Transverse colon (tissue), 4 donors: ENCODE results near the gene PIM3. TPM values are rescaled to one million over a fixed set of nuclear protein-coding genes. Genes with fewer than 3 reads are reported as not detected.

Source experiments
- DNase-seq: peaks from one replicate; pipeline ENCODE4 v3.0.0-alpha.2; 2019
- H3K27ac ChIP-seq, 4 donors: fragments of 200-600 bp; sonication (generic); 2 replicates each; pipeline ENCODE4 v1.5.1; 2016 to 2018; ENCODE audit warnings: inconsistent platforms in 4 of 4
- H3K27me3 ChIP-seq: fragments of 200-600 bp; sonication (generic); 2 replicates; pipeline ENCODE4 v1.5.1; 2017; ENCODE audit warnings: inconsistent platforms
- H3K36me3 ChIP-seq, 4 donors: fragments of 200-600 bp; sonication (generic); 2 replicates each; pipeline ENCODE4 v1.5.1; 2017 to 2019; ENCODE audit warnings: inconsistent platforms in 4 of 4
- H3K4me1 ChIP-seq, 4 donors: fragments of 200-600 bp; sonication (generic); 2 replicates each; pipeline ENCODE4 v1.5.1; 2017 to 2020; ENCODE audit warnings: inconsistent platforms in 4 of 4
- H3K4me3 ChIP-seq, 4 donors: fragments of 200-600 bp; sonication (generic); 1 replicate in 1 of 4; 2 replicates in 3 of 4; pipeline versions ENCODE4 v1.5.1 to v1.6.1; 2017 to 2019; ENCODE audit warnings: inconsistent platforms in 4 of 4
- H3K9me3 ChIP-seq, 2 donors: fragments of 200-600 bp; sonication (generic); 2 replicates each; pipeline ENCODE4 v1.5.1; 2017 to 2019; ENCODE audit warnings: inconsistent platforms in 2 of 2
- CTCF ChIP-seq, 5 experiments: fragments of 200-600 bp in 3 of 5; fragments of 450-650 bp in 2 of 5; sonication (generic) in 3 of 5; IDR thresholded peaks; 1 replicate in 2 of 5; 2 replicates in 3 of 5; pipeline ENCODE4 v1.5.1; 2016 to 2017; ENCODE audit warnings: antibody characterized with exemption in 5 of 5, inconsistent platforms in 3 of 5, mild to moderate bottlenecking in 2 of 5, moderate library complexity in 1 of 5
- EP300 ChIP-seq: sonication (generic); formaldehyde crosslinking; IDR thresholded peaks from one replicate; pipeline ENCODE4 v1.6.1; 2017; ENCODE audit warnings: antibody characterized with exemption, low read depth
- POLR2A ChIP-seq: fragments of 450-650 bp; IDR thresholded peaks from one replicate; pipeline ENCODE4 v1.6.1; 2016; ENCODE audit warnings: antibody characterized with exemption, mild to moderate bottlenecking, moderate library complexity
- POLR2AphosphoS5 ChIP-seq, 3 donors: sonication (generic); formaldehyde crosslinking; IDR thresholded peaks; one replicate each; pipeline ENCODE4 v1.6.1; 2016; ENCODE audit warnings: antibody characterized with exemption in 3 of 3
- WGBS, 2 donors: methylation state at CpG; one replicate each; pipeline ENCODE4 v1.1.5; 2018; ENCODE audit warnings: low coverage in 1 of 2; 5-methylcytosine and 5-hydroxymethylcytosine counted together
- in situ Hi-C, 4 donors: fragments of 200-750 bp; cut with MboI; loops; one replicate each; pipeline versions ENCODE4 v1.15.0 to v1.15.1; 2017; ENCODE audit warnings: low sequenced_read_pairs in 3 of 4, low pct_ligation_motif_present in 1 of 4, low pct_unique_long_range_greater_than_20kb in 1 of 4
- intact Hi-C: fragments of 100-400 bp; cut with DNase I; formaldehyde crosslinking; loops from one replicate; pipeline ENCODE4 v1.15.1; 2023; ENCODE audit warnings: low total_unique reads
- total RNA-seq, 4 donors: library from RNA; depleted of rRNA; stranded (reverse); fragments of >200 nt; gene quantifications; one replicate each; pipeline ENCODE4 v1.1.0, GENCODE V29; 2016

Gene PIM3
- total RNA-seq, 4 donors from 2014 or later = 115 to 290 (median 147) TPM

GRCh38 chr22:49968313-49968830 is 7.8 kb downstream of the PIM3 start:
- intact Hi-C loops = no loop called here
- H3K4me3 ChIP-seq = no peak overlapping the region

GRCh38 chr22:49968831-49969661 is 8.5 kb downstream of the PIM3 start:
- H3K4me1 ChIP-seq = peaks cover 35 to 55% (median 50%) of the 10 kb centered on the region in 4 donors
- TF ChIP-seq CTCF (IDR thresholded peaks at IDR 0.05) (no peak), POLR2AphosphoS5 (IDR thresholded peaks at IDR 0.05) (no peak), POLR2A (no peak), EP300 (no peak)
- intact Hi-C loops = no loop called here
- WGBS, 2 donors = 96% methylated on average over 13 of the region's 16 CpGs; no CpG with 5 or more reads in 1 of the 2 donors
- no peak for DNase-seq
- H3K4me3 ChIP-seq = no peak overlapping the region
- peak overlapping the region in 3 of 4 donors; percentile 94 to 95 (median 95) for H3K27ac ChIP-seq
- no peaks in the 10 kb centered on the region for H3K9me3 ChIP-seq
- in situ Hi-C loops = loop anchor here in 1 of 4 donors (25.0 kb wide), 1 partner anchor 107 kb away; the partner anchor contains the start of gene ZBED4
- no peaks in the 10 kb centered on the region for H3K27me3 ChIP-seq
- no peaks in the 10 kb centered on the region for H3K36me3 ChIP-seq

More at GRCh38 chr22:49968313-49968830, 7.8 kb downstream of the PIM3 start:
- WGBS, 2 donors = 87 to 100% methylated on average over 1 to 4 of the region's 11 CpGs
- no peaks in the 10 kb centered on the region for H3K27me3 ChIP-seq
- H3K27ac ChIP-seq = peak overlapping the region; percentile 93 to 95 (median 94)
- no peak for TF ChIP-seq POLR2AphosphoS5 (IDR thresholded peaks at IDR 0.05)
- TF ChIP-seq EP300 = no peak
- TF ChIP-seq CTCF (IDR thresholded peaks at IDR 0.05) = no peak
- no peak for TF ChIP-seq POLR2A
- no peaks in the 10 kb centered on the region for H3K9me3 ChIP-seq
- peaks cover 37 to 62% (median 57%) of the 10 kb centered on the region in 4 donors for H3K4me1 ChIP-seq
- H3K36me3 ChIP-seq = peaks cover 0 to 4% (median 3%) of the 10 kb centered on the region in 4 donors
- no peak for DNase-seq
- in situ Hi-C loops = loop anchor here in 1 of 4 donors (25.0 kb wide), 1 partner anchor 106 kb away; the partner anchor contains the start of gene ZBED4

- Histone ChIP-seq H3K9me3 (no peaks in the 10 kb centered on the region), H3K4me3 (no peak overlapping the region), H3K4me1 (peaks cover 28 to 48% (median 44%) of the 10 kb centered on the region in 4 donors), H3K27me3 (no peaks in the 10 kb centered on the region), H3K27ac (peak overlapping the region; percentile 84 to 92 (median 90)), H3K36me3 (no peaks in the 10 kb centered on the region)
- no peak for DNase-seq
- TF ChIP-seq POLR2AphosphoS5 (IDR thresholded peaks at IDR 0.05) = no peak
- no peak for TF ChIP-seq CTCF (IDR thresholded peaks at IDR 0.05)
- intact Hi-C loops = no loop called here
- WGBS, 2 donors = 79% methylated on average over 8 of the region's 8 CpGs; no CpG with 5 or more reads in 1 of the 2 donors
- in situ Hi-C loops = loop anchor here in 1 of 4 donors (25.0 kb wide), 1 partner anchor 108 kb away; the partner anchor contains the start of gene ZBED4
These were observed 9.4 kb downstream of the PIM3 start for GRCh38 chr22:49969751-49970527.
